NCI-H2171 (cell line): ENCODE data around the gene ABCA3.
"Not testable (repeated sequence)": the region's sequence is repeated elsewhere in the genome, so short reads cannot be mapped to it uniquely, and the experiment has no call there.

Source experiments
- DNase-seq: peaks from one replicate; lab custom pipeline; 2025; lab: John Stamatoyannopoulos, UW

ABCA3 gene

GRCh38 chr16:2278956-2279800, 61.4 kb downstream of the ABCA3 start:
- no peak for DNase-seq

- DNase-seq, result no peak
These were observed 62.3 kb downstream of the ABCA3 start for GRCh38 chr16:2278272-2278608.

- no peak for DNase-seq
These were observed 62.9 kb downstream of the ABCA3 start for GRCh38 chr16:2277466-2278271.

GRCh38 chr16:2276368-2277195, 63.9 kb downstream of the ABCA3 start:
- no peak for DNase-seq

GRCh38 chr16:2275476-2276367, 64.8 kb downstream of the ABCA3 start:
- DNase-seq, result no peak

GRCh38 chr16:2273931-2274330, 66.6 kb downstream of the ABCA3 start:
- DNase-seq, result no peak

- DNase-seq, result no peak
These were observed 67.0 kb downstream of the ABCA3 start for GRCh38 chr16:2273484-2273883.

- DNase-seq, result no peak
These were observed 68.6 kb downstream of the ABCA3 start for GRCh38 chr16:2271848-2272461.

GRCh38 chr16:2270588-2271470, 69.7 kb downstream of the ABCA3 start:
- DNase-seq, result no peak

- DNase-seq, result no peak
These were observed 70.5 kb downstream of the ABCA3 start for GRCh38 chr16:2270070-2270462.

GRCh38 chr16:2267913-2268666, 72.4 kb downstream of the ABCA3 start, which contains the start of gene RNPS1:
RNPS1 (minus strand) TSS chr16:2268126; CDS start chr16:2264643, 3,483 bp downstream.
- peak; percentile 93 for DNase-seq

GRCh38 chr16:2267505-2267912, 73.0 kb downstream of the ABCA3 start:
- not testable (repeated sequence) for DNase-seq

GRCh38 chr16:2266887-2267286, 73.6 kb downstream of the ABCA3 start:
- DNase-seq, result not testable (repeated sequence)

- DNase-seq, result not testable (repeated sequence)
These were observed 77.5 kb downstream of the ABCA3 start for GRCh38 chr16:2263026-2263425.

GRCh38 chr16:2260250-2260649, 80.3 kb downstream of the ABCA3 start:
- no peak for DNase-seq

- not testable (repeated sequence) for DNase-seq
These were observed 82.0 kb downstream of the ABCA3 start for GRCh38 chr16:2258530-2258929.

GRCh38 chr16:2257726-2258125, 82.8 kb downstream of the ABCA3 start:
- DNase-seq, result no peak

GRCh38 chr16:2256531-2257140, 83.9 kb downstream of the ABCA3 start:
- no peak for DNase-seq
